Colonic mucosa (tissue), 4 donors: ENCODE measurements around the gene G3BP1. TPM values are rescaled to one million over a fixed set of nuclear protein-coding genes. Genes with fewer than 3 reads are reported as not detected.

Experiments
- DNase-seq: peaks from one replicate; pipeline ENCODE4 v3.0.0-alpha.2; 2020
- H3K27ac ChIP-seq: fragments of 200-600 bp; one replicate; pipeline ENCODE4 v1.8.0; 2021
- H3K27me3 ChIP-seq: fragments of 200-600 bp; one replicate; pipeline ENCODE4 v1.8.0; 2021
- H3K36me3 ChIP-seq: fragments of 200-600 bp; one replicate; pipeline ENCODE4 v1.8.0; 2021
- H3K4me1 ChIP-seq: fragments of 200-600 bp; one replicate; pipeline ENCODE4 v1.8.0; 2021; ENCODE audit warnings: mild to moderate bottlenecking
- H3K4me3 ChIP-seq: fragments of 200-600 bp; one replicate; pipeline ENCODE4 v1.8.0; 2021
- H3K9ac ChIP-seq, 2 donors: one replicate each; pipeline ENCODE4 v1.7.0; 2013; ENCODE audit warnings: control low read depth in 2 of 2, low read depth in 2 of 2, low read length in 2 of 2
- H3K9me3 ChIP-seq: fragments of 200-600 bp; one replicate; pipeline ENCODE4 v1.8.0; 2021
- CTCF ChIP-seq: fragments of 200-600 bp; IDR thresholded peaks from one replicate; pipeline ENCODE4 v1.8.0; 2022; ENCODE audit warnings: antibody characterized with exemption, mild to moderate bottlenecking
- intact Hi-C: fragments of 100-400 bp; cut with DNase I; formaldehyde crosslinking; loops from one replicate; pipeline ENCODE4 v1.14.1; 2022
- total RNA-seq, 2 donors: library from RNA; stranded (reverse); fragmentation: NEBNext Ultra II Directional in 1 of 2; extraction: Animal tissue kit (Norgen Biotek cat#: 25700) in 1 of 2; gene quantifications; one replicate each; pipeline ENCODE4 v1.2.1, GENCODE V29; 2021
- donor health status: healthy.
- donor health status: DM: no; HTN: no; CAD: no.
- donor health status: DM: no; HTN: no; CAD: no.

G3BP1 gene
- total RNA-seq, 2 donors from 2014 or later, result 136 to 203 TPM

- DNase-seq, result no peak
- no peaks in the 10 kb centered on the region for H3K36me3 ChIP-seq
- H3K4me3 ChIP-seq, result no peak overlapping the region
- H3K4me1 ChIP-seq, result peaks cover 9% of the 10 kb centered on the region
- no peaks in the 10 kb centered on the region for H3K9me3 ChIP-seq
- intact Hi-C loops, result no loop called here
- no peak for TF ChIP-seq CTCF
- H3K27me3 ChIP-seq, result no peaks in the 10 kb centered on the region
- H3K9ac ChIP-seq, result no peak overlapping the region
- no peak overlapping the region for H3K27ac ChIP-seq
Observed at GRCh38 chr5:151784141-151784540, 12.4 kb downstream of the G3BP1 start.

DNA sequence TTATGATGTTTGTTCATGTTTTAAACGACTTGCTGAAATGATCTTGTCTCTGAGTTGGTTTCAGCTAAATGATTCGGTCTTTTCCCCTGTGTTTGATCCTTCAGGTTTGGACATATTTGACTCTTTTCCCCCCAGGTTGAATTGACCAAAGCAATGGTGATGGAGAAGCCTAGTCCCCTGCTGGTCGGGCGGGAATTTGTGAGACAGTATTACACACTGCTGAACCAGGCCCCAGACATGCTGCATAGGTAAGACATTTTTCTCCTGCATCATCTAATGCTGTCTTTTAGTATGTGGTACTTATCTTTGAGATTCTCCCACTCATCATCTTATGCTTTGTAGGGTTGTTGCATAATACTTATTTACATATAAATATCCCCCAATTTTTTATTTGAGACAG is 14.7 kb downstream of the G3BP1 start:
- no peak overlapping the region for H3K9ac ChIP-seq
- TF ChIP-seq CTCF, result no peak
- no peak overlapping the region for H3K4me3 ChIP-seq
- intact Hi-C loops, result no loop called here
- H3K27me3 ChIP-seq, result no peaks in the 10 kb centered on the region
- no peaks in the 10 kb centered on the region for H3K36me3 ChIP-seq
- no peaks in the 10 kb centered on the region for H3K9me3 ChIP-seq
- DNase-seq, result no peak
- peaks cover 4% of the 10 kb centered on the region for H3K4me1 ChIP-seq
- H3K27ac ChIP-seq, result no peak overlapping the region

DNA sequence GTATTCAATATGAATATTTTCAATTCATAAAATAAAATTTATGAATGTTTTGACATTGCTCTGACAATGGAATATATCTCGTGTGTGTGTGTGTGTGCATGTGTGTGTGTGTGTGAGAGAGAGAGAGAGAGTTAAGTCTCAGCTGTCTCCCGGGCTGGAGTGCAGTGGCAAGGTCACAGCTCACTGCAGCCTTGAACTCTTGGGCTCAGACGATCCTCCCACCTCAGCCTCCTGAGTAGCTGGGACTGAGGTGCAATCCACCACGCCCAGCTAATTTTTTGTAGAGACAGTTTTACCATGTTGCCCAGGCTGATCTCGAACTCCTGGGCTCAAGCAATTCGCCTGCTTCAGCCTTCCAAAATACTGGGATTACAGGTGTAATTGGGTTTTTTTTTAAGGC is 16.1 kb downstream of the G3BP1 start:
- DNase-seq, result no peak
- Histone ChIP-seq H3K4me1 (no peaks in the 10 kb centered on the region), H3K9ac (no peak overlapping the region), H3K4me3 (no peak overlapping the region), H3K27ac (no peak overlapping the region), H3K9me3 (no peaks in the 10 kb centered on the region), H3K36me3 (no peaks in the 10 kb centered on the region), H3K27me3 (no peaks in the 10 kb centered on the region)
- intact Hi-C loops, result no loop called here
- TF ChIP-seq CTCF, result no peak

- DNase-seq, result no peak
- Histone ChIP-seq H3K4me1 (no peaks in the 10 kb centered on the region), H3K27me3 (no peaks in the 10 kb centered on the region), H3K27ac (no peak overlapping the region), H3K36me3 (peaks cover 14% of the 10 kb centered on the region), H3K9me3 (no peaks in the 10 kb centered on the region), H3K4me3 (no peak overlapping the region), H3K9ac (no peak overlapping the region)
- TF ChIP-seq CTCF, result no peak
- intact Hi-C loops, result no loop called here
Observed at GRCh38 chr5:151793358-151793757, 21.6 kb downstream of the G3BP1 start.

DNA sequence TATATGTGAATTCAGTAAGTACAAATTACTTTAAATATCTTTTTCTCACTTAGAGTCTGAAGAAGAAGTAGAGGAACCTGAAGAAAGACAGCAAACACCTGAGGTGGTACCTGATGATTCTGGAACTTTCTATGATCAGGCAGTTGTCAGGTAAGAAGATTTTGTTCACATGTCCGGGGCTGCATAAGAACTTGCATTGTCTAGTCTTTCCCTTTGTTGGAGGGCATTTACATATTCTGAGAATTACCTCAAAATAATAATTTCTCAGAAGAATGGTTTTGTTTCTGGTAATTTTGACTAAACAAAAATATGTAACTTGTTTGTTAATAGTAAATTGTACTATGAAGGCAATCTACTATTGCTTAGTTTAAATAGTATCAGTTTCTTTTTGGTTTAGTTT is 23.7 kb downstream of the G3BP1 start:
- TF ChIP-seq CTCF, result no peak
- Histone ChIP-seq H3K27me3 (no peaks in the 10 kb centered on the region), H3K4me1 (no peaks in the 10 kb centered on the region), H3K4me3 (no peak overlapping the region), H3K9me3 (no peaks in the 10 kb centered on the region), H3K9ac (no peak overlapping the region), H3K27ac (no peak overlapping the region), H3K36me3 (peaks cover 27% of the 10 kb centered on the region)
- intact Hi-C loops, result no loop called here
- DNase-seq, result no peak

DNA sequence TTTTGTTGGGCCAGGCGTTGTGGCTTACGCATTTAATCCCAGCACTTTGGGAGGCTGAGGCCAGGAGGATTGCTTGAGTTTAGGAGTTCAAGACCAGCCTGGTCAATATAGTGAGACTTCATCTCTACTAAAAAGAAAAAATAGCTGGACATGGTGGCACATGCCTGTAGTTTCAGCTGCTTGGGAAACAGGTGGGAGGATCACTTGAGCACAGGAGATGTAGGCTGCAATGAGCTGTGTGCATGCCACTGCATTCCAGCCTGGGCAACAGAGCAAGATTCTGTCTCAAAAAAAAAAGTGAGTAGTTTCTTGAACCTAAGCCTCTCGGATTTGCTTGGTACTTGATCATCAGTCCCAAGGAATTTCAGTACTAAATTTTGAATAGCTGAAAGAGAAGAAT is 26.9 kb downstream of the G3BP1 start:
- H3K4me1 ChIP-seq, result no peaks in the 10 kb centered on the region
- no peak overlapping the region for H3K9ac ChIP-seq
- H3K9me3 ChIP-seq, result no peaks in the 10 kb centered on the region
- intact Hi-C loops, result no loop called here
- no peaks in the 10 kb centered on the region for H3K27me3 ChIP-seq
- no peak for TF ChIP-seq CTCF
- no peak overlapping the region for H3K27ac ChIP-seq
- peaks cover 31% of the 10 kb centered on the region for H3K36me3 ChIP-seq
- DNase-seq, result no peak
- H3K4me3 ChIP-seq, result no peak overlapping the region
